H1 (cell line): ENCODE measurements around the gene CYP4F11. TPM values are rescaled to one million over a fixed set of nuclear protein-coding genes. Genes with fewer than 3 reads are reported as not detected.

Source experiments
- CTCF ChIA-PET: fragments of 300-600 bp; sonication (Branson Sonifier 250); formaldehyde crosslinking; loops from one replicate; lab custom pipeline; 2021; ENCODE audit not compliant: partially characterized antibody; lab: Charles Lee
- POLR2A ChIA-PET: fragments of 300-600 bp; sonication (Branson Sonifier 250); formaldehyde crosslinking; loops from one replicate; lab custom pipeline; 2021; ENCODE audit warnings: inconsistent platforms; ENCODE audit not compliant: partially characterized antibody; lab: Charles Lee
- DNase-seq, 2 experiments: peaks; one replicate each; pipeline versions ENCODE4 v3.0.0 to v3.0.0-alpha.2; 2010 to 2022; ENCODE audit warnings: low spot score in 2 of 2, low read depth in 1 of 2, mixed read lengths in 1 of 2
- FAIRE-seq: peaks from 2 replicates; lab custom pipeline; 2011; peaks lifted over from hg19 to GRCh38; lab: Jason Lieb, UNC
- H2AFZ ChIP-seq: 2 replicates; pipeline ENCODE4 v1.8.1; 2012; ENCODE audit warnings: low read length, inconsistent platforms
- H2AK5ac ChIP-seq: 2 replicates; pipeline ENCODE4 v1.6.1; 2013; ENCODE audit warnings: low read depth, low read length
- H2BK120ac ChIP-seq: replicated peaks from 2 replicates; pipeline ENCODE3; 2013; ENCODE audit warnings: low read depth, low read length, inconsistent platforms
- H2BK12ac ChIP-seq: 2 replicates; pipeline ENCODE4 v1.6.1; 2013; ENCODE audit warnings: low read depth, low read length
- H2BK15ac ChIP-seq: 2 replicates; pipeline ENCODE4 v1.6.1; 2013; ENCODE audit warnings: low read length
- H2BK20ac ChIP-seq: 2 replicates; pipeline ENCODE4 v1.6.1; 2013; ENCODE audit warnings: low read length
- H2BK5ac ChIP-seq: 2 replicates; pipeline ENCODE4 v1.6.1; 2013; ENCODE audit warnings: low read depth, low read length
- H3K14ac ChIP-seq: 2 replicates; pipeline ENCODE4 v1.6.1; 2013; ENCODE audit warnings: inconsistent platforms; ENCODE audit not compliant: insufficient read length
- H3K18ac ChIP-seq: 2 replicates; pipeline ENCODE4 v1.6.1; 2013; ENCODE audit warnings: low read length; ENCODE audit errors: extremely low read depth
- H3K23ac ChIP-seq: 2 replicates; pipeline ENCODE4 v1.6.1; 2013; ENCODE audit warnings: inconsistent platforms; ENCODE audit not compliant: insufficient read length
- H3K23me2 ChIP-seq: 2 replicates; pipeline ENCODE4 v1.6.1; 2013; ENCODE audit warnings: low read depth, low read length
- H3K27ac ChIP-seq: 2 replicates; pipeline ENCODE4 v1.6.1; 2011; ENCODE audit warnings: low read depth, low read length, inconsistent platforms
- H3K27me3 ChIP-seq, 4 experiments: replicated peaks in 1 of 4; 1 replicate in 1 of 4; 2 replicates in 3 of 4; pipeline versions ENCODE4 v1.6.1 to v1.8.1; 2011 to 2013; ENCODE audit warnings: low read length in 3 of 4, mild to moderate bottlenecking in 3 of 4, inconsistent platforms in 2 of 4, mixed read lengths in 2 of 4, moderate library complexity in 1 of 4; ENCODE audit not compliant: control insufficient read depth in 3 of 4, insufficient read depth in 3 of 4; ENCODE audit errors: extremely low read depth in 1 of 4
- H3K36me3 ChIP-seq, 4 experiments: 2 replicates each; pipeline versions ENCODE4 v1.6.1 to v1.8.1; 2011 to 2013; ENCODE audit warnings: mild to moderate bottlenecking in 4 of 4, low read length in 3 of 4, moderate library complexity in 2 of 4, control low read depth in 1 of 4, inconsistent platforms in 1 of 4; ENCODE audit not compliant: insufficient read depth in 4 of 4, control insufficient read depth in 2 of 4
- H3K4ac ChIP-seq: replicated peaks from 2 replicates; pipeline ENCODE3; 2013; ENCODE audit warnings: low read length, low read depth, mixed read lengths, inconsistent platforms; ENCODE audit not compliant: insufficient read length
- H3K4me1 ChIP-seq, 4 experiments: replicated peaks in 1 of 4; 1 replicate in 1 of 4; 2 replicates in 3 of 4; pipeline versions ENCODE4 v1.6.1 to v1.8.1; 2011 to 2013; ENCODE audit warnings: low read length in 3 of 4, inconsistent platforms in 2 of 4, mixed read lengths in 1 of 4; ENCODE audit not compliant: insufficient read depth in 4 of 4, control insufficient read depth in 3 of 4
- H3K4me2 ChIP-seq, 2 experiments: 2 replicates each; pipeline versions ENCODE4 v1.6.1 to v1.8.1; 2011 to 2013; ENCODE audit warnings: low read depth in 2 of 2, low read length in 2 of 2, control low read depth in 1 of 2, inconsistent platforms in 1 of 2, mild to moderate bottlenecking in 1 of 2; ENCODE audit not compliant: insufficient read depth in 1 of 2
- H3K4me3 ChIP-seq, 4 experiments: fragments of 200-600, 300-600 bp in 1 of 4; sonication (generic), shearing (Covaris generic), sonication (Bioruptor Twin) in 1 of 4; 2 replicates each; pipeline versions ENCODE4 v1.5.1 to v1.8.1; 2011 to 2016; ENCODE audit warnings: low read length in 4 of 4, low read depth in 3 of 4, control low read depth in 2 of 4, inconsistent platforms in 2 of 4, mild to moderate bottlenecking in 2 of 4, mixed read lengths in 1 of 4, moderate library complexity in 1 of 4; ENCODE audit not compliant: insufficient read depth in 2 of 4; ENCODE audit errors: extremely low read depth in 1 of 4
- H3K56ac ChIP-seq: replicated peaks from 2 replicates; pipeline ENCODE3; 2013; ENCODE audit warnings: low read depth, mild to moderate bottlenecking, mixed read lengths, low read length, inconsistent platforms; ENCODE audit not compliant: insufficient read length
- H3K79me1 ChIP-seq: 2 replicates; pipeline ENCODE4 v1.6.1; 2013; ENCODE audit warnings: low read depth, low read length, control low read depth
- H3K79me2 ChIP-seq, 2 experiments: 2 replicates each; pipeline versions ENCODE4 v1.6.1 to v1.8.1; 2012 to 2013; ENCODE audit warnings: low read length in 2 of 2, mild to moderate bottlenecking in 2 of 2, inconsistent platforms in 1 of 2; ENCODE audit not compliant: insufficient read depth in 2 of 2, control insufficient read depth in 1 of 2
- H3K9ac ChIP-seq, 4 experiments: replicated peaks in 1 of 4; 1 replicate in 1 of 4; 2 replicates in 3 of 4; pipeline versions ENCODE4 v1.6.1 to v1.8.1; 2011 to 2013; ENCODE audit warnings: low read depth in 3 of 4, low read length in 3 of 4, control low read depth in 2 of 4, mild to moderate bottlenecking in 2 of 4, moderate library complexity in 2 of 4, inconsistent platforms in 1 of 4; ENCODE audit errors: extremely low read depth in 1 of 4
- H3K9me3 ChIP-seq, 2 experiments: 2 replicates each; pipeline versions ENCODE4 v1.6.1 to v1.8.1; 2012 to 2013; ENCODE audit warnings: mild to moderate bottlenecking in 2 of 2, moderate library complexity in 2 of 2, control low read depth in 1 of 2, inconsistent platforms in 1 of 2, low read depth in 1 of 2, low read length in 1 of 2, mixed read lengths in 1 of 2; ENCODE audit not compliant: insufficient read depth in 2 of 2
- H4K20me1 ChIP-seq, 2 experiments: replicated peaks in 1 of 2; 2 replicates each; pipeline versions ENCODE3 to v1.8.1; 2011 to 2013; ENCODE audit warnings: inconsistent platforms in 2 of 2, low read length in 2 of 2, mild to moderate bottlenecking in 1 of 2; ENCODE audit not compliant: insufficient read depth in 2 of 2, control insufficient read depth in 1 of 2
- H4K5ac ChIP-seq: 2 replicates; pipeline ENCODE4 v1.6.1; 2013; ENCODE audit warnings: low read length, low read depth, mixed read lengths, inconsistent platforms; ENCODE audit not compliant: insufficient read length
- H4K8ac ChIP-seq: 2 replicates; pipeline ENCODE4 v1.8.0; 2013; ENCODE audit warnings: mild to moderate bottlenecking, moderate library complexity, low read length, inconsistent platforms; ENCODE audit not compliant: insufficient read depth; ENCODE audit errors: extremely low read depth
- H4K91ac ChIP-seq: replicated peaks from 2 replicates; pipeline ENCODE3; 2013; ENCODE audit warnings: low read length, mixed read lengths, inconsistent platforms; ENCODE audit not compliant: insufficient read length
- BCL11A ChIP-seq, 2 experiments: IDR thresholded peaks; one replicate each; pipeline ENCODE4 v1.6.1; 2011; ENCODE audit warnings: low read depth in 2 of 2, low read length in 2 of 2, mild to moderate bottlenecking in 2 of 2
- CEBPB ChIP-seq: IDR thresholded peaks from 2 replicates; pipeline ENCODE4 v1.6.1; 2012; ENCODE audit warnings: low read depth, low read length
- CHD1 ChIP-seq: IDR thresholded peaks from 2 replicates; pipeline ENCODE4 v1.6.1; 2012; ENCODE audit warnings: low read depth, low read length, improper control_type of control experiment
- FOSL1 ChIP-seq: IDR thresholded peaks from 2 replicates; pipeline ENCODE4 v1.6.1; 2011; ENCODE audit warnings: mild to moderate bottlenecking, low read depth, low read length, moderate library complexity; ENCODE audit not compliant: insufficient read depth
- GABPA ChIP-seq: IDR thresholded peaks from 2 replicates; pipeline ENCODE4 v1.6.1; 2011; ENCODE audit warnings: mild to moderate bottlenecking, low read length, moderate library complexity, borderline replicate concordance; ENCODE audit not compliant: insufficient read depth
- HDAC2 ChIP-seq, 2 experiments: fragments of 300-600 bp in 1 of 2; sonication (generic) in 1 of 2; IDR thresholded peaks; 2 replicates each; pipeline ENCODE4 v1.6.1; 2011 to 2012; ENCODE audit warnings: low read depth in 2 of 2, low read length in 2 of 2, mild to moderate bottlenecking in 2 of 2, moderate library complexity in 2 of 2, borderline replicate concordance in 1 of 2, inconsistent platforms in 1 of 2
- HDAC6 ChIP-seq: IDR thresholded peaks from one replicate; pipeline ENCODE4 v1.7.1; 2012; ENCODE audit warnings: low read depth, mild to moderate bottlenecking, inconsistent platforms, low read length, moderate library complexity
- JUN ChIP-seq: IDR thresholded peaks from 2 replicates; pipeline ENCODE4 v1.6.1; 2011; ENCODE audit warnings: low read depth, mild to moderate bottlenecking, improper control_type of control experiment, low read length
- POLR2A ChIP-seq, 2 experiments: IDR thresholded peaks; 1 replicate in 1 of 2; 2 replicates in 1 of 2; pipeline ENCODE4 v1.6.1; 2011; ENCODE audit warnings: low read depth in 2 of 2, low read length in 2 of 2, mild to moderate bottlenecking in 2 of 2; ENCODE audit errors: control extremely low read depth in 1 of 2
- RFX5 ChIP-seq: IDR thresholded peaks from 2 replicates; pipeline ENCODE4 v1.6.1; 2011; ENCODE audit warnings: low read depth, low read length, improper control_type of control experiment, borderline replicate concordance
- RXRA ChIP-seq: IDR thresholded peaks from 2 replicates; pipeline ENCODE4 v1.6.1; 2011; ENCODE audit warnings: low read depth, mild to moderate bottlenecking, low read length, moderate library complexity; ENCODE audit not compliant: insufficient read depth
- SIRT6 ChIP-seq: IDR thresholded peaks from one replicate; pipeline ENCODE4 v1.7.1; 2012; ENCODE audit warnings: low read length, inconsistent platforms
- SRF ChIP-seq: IDR thresholded peaks from 2 replicates; pipeline ENCODE4 v1.6.1; 2011; ENCODE audit warnings: mild to moderate bottlenecking, low read depth, low read length, moderate library complexity
- TAF1 ChIP-seq: IDR thresholded peaks from 2 replicates; pipeline ENCODE4 v1.6.1; 2011; ENCODE audit warnings: mild to moderate bottlenecking, low read depth, low read length
- WGBS, 2 experiments: shearing (Covaris generic) in 1 of 2; methylation state at CpG; one replicate each; pipeline versions ENCODE4 v1.1.6 to v1.1.7; 2013 to 2015; ENCODE audit warnings: low lambda C conversion rate in 2 of 2, mixed read lengths in 2 of 2, inconsistent platforms in 1 of 2, low coverage in 1 of 2, missing lambda C conversion rate in 1 of 2; ENCODE audit not compliant: insufficient replicate concordance in 2 of 2, insufficient coverage in 1 of 2, insufficient read length in 1 of 2; ENCODE audit errors: extremely low coverage in 1 of 2, missing lambda C conversion rate in 1 of 2; 5-methylcytosine and 5-hydroxymethylcytosine counted together
- polyA plus RNA-seq, 7 experiments: library from polyadenylated mRNA; depleted of rRNA in 3 of 7; stranded (reverse) in 5 of 7; unstranded in 2 of 7; fragments of >200 nt in 5 of 7; fragments of 200-250 nt in 2 of 7; gene quantifications; 1 replicate in 5 of 7; 2 replicates in 1 of 7; 4 replicates in 1 of 7; pipeline versions ENCODE4 v1.2.1 to v1.2.3, GENCODE V29; 2011 to 2013; ENCODE audit warnings: missing spikeins in 2 of 7, mixed read lengths in 2 of 7
- total RNA-seq: library from RNA; stranded (reverse); fragmentation: NEBNext Ultra II Directional; extraction: Animal tissue kit (Norgen Biotek cat#: 25700); gene quantifications from 2 replicates; pipeline ENCODE4 v1.2.1, GENCODE V29; 2021
- TF ChIP-seq, protein P1 (sequence below): IDR thresholded peaks from 2 replicates; pipeline ENCODE4 v1.6.1; 2011; ENCODE audit warnings: low read depth, mild to moderate bottlenecking, low read length; ENCODE audit not compliant: insufficient read depth

Gene CYP4F11
- total and polyA plus RNA-seq, 2 of the 8 experiments (the other 6 are each of a cell fraction or from before 2014, with no cell fraction given): not detected

- no peak for DNase-seq
- FAIRE-seq: no peak
- Histone ChIP-seq H3K14ac (no peak overlapping the region), H4K91ac (no peak overlapping the region), H2AK5ac (no peak overlapping the region), H3K79me2 (no peaks in the 10 kb centered on the region), H3K9me3 (peaks cover 59 to 70% of the 10 kb centered on the region in 2 experiments; a peak in 3 of 4 replicates), H2AFZ (no peak overlapping the region), H4K20me1 (no peaks in the 10 kb centered on the region), H3K4me3 (no peak overlapping the region), H4K5ac (no peak overlapping the region), H3K4ac (no peak overlapping the region), H3K4me1 (no peaks in the 10 kb centered on the region), H4K8ac (no peak overlapping the region), H3K18ac (no peak overlapping the region), H3K27ac (no peak overlapping the region), H3K36me3 (no peaks in the 10 kb centered on the region), H3K56ac (no peak overlapping the region), H3K27me3 (no peaks in the 10 kb centered on the region), H2BK20ac (no peak overlapping the region), H3K23ac (no peak overlapping the region), H2BK5ac (no peak overlapping the region), H2BK15ac (no peak overlapping the region), H3K79me1 (no peaks in the 10 kb centered on the region), H3K9ac (no peak overlapping the region), H3K23me2 (no peaks in the 10 kb centered on the region; the same call in 1 of the 2 replicates), H2BK120ac (no peak overlapping the region), H2BK12ac (no peak overlapping the region), H3K4me2 (no peak overlapping the region)
- ChIA-PET CTCF (no interaction called here), POLR2A (no interaction called here)
- 67 to 100% methylated on average over 2 to 4 of the region's 4 CpGs for WGBS, 2 experiments
- TF ChIP-seq JUN (no peak), RXRA (no peak), CHD1 (no peak), CEBPB (no peak), POLR2A (IDR thresholded peaks at IDR 0.05; ENCODE audit: control extremely low read depth in 1 of 2, low read depth in 2 of 2, low read length in 2 of 2) (no peak), BCL11A (IDR thresholded peaks at IDR 0.05; ENCODE audit: low read depth in 2 of 2, low read length in 2 of 2) (no peak), FOSL1 (no peak), TAF1 (no peak), GABPA (no peak), RFX5 (no peak), SRF (no peak), SIRT6 (no peak), HDAC6 (no peak), HDAC2 (IDR thresholded peaks at IDR 0.05; ENCODE audit: borderline replicate concordance in 1 of 2, low read depth in 2 of 2, low read length in 2 of 2) (no peak)
- TF ChIP-seq, protein P1, sequence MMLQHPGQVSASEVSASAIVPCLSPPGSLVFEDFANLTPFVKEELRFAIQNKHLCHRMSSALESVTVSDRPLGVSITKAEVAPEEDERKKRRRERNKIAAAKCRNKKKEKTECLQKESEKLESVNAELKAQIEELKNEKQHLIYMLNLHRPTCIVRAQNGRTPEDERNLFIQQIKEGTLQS: no peak
Measured at GRCh38 chr19:15919243-15919642, 15.1 kb downstream of the CYP4F11 start.
